Smooth muscle cell (in vitro differentiated cells): ENCODE measurements around the gene ABI1. TPM values are rescaled to one million over a fixed set of nuclear protein-coding genes. Genes with fewer than 3 reads are reported as not detected.

Experiments
- DNase-seq: peaks from one replicate; lab custom pipeline; 2025; ENCODE audit not compliant: unreplicated experiment; lab: John Stamatoyannopoulos, UW
- H2AFZ ChIP-seq: fragments of 200-600 bp; sonication (generic); 2 replicates; pipeline ENCODE4 v1.6.0; 2016; ENCODE audit warnings: antibody characterized with exemption, low read depth, mild to moderate bottlenecking
- H3F3A ChIP-seq: fragments of 200-600 bp; sonication (generic); 2 replicates; pipeline ENCODE4 v1.6.0; 2017; ENCODE audit warnings: antibody characterized with exemption, low read depth
- H3K27ac ChIP-seq: fragments of 200-600 bp; sonication (generic); 2 replicates; pipeline ENCODE4 v1.5.1; 2016; ENCODE audit warnings: low read depth, mild to moderate bottlenecking
- H3K27me3 ChIP-seq: fragments of 200-600 bp; sonication (generic); 2 replicates; pipeline ENCODE4 v1.6.1; 2016; ENCODE audit warnings: low read depth, mild to moderate bottlenecking
- H3K36me3 ChIP-seq: fragments of 200-600 bp; sonication (generic); 2 replicates; pipeline ENCODE4 v1.5.1; 2016; ENCODE audit warnings: low read depth
- H3K4me1 ChIP-seq: fragments of 200-600 bp; sonication (generic); 2 replicates; pipeline ENCODE4 v1.5.1; 2016; ENCODE audit warnings: low read depth
- H3K4me2 ChIP-seq: fragments of 200-600 bp; sonication (generic); 2 replicates; pipeline ENCODE4 v1.6.0; 2016; ENCODE audit warnings: mild to moderate bottlenecking
- H3K4me3 ChIP-seq: fragments of 200-600 bp; sonication (generic); 2 replicates; pipeline ENCODE4 v1.5.1; 2016; ENCODE audit warnings: mild to moderate bottlenecking
- H3K79me2 ChIP-seq: fragments of 200-600 bp; sonication (generic); 2 replicates; pipeline ENCODE4 v1.6.0; 2016; ENCODE audit warnings: low read depth, mild to moderate bottlenecking
- H3K9ac ChIP-seq: fragments of 200-600 bp; sonication (generic); 2 replicates; pipeline ENCODE4 v1.6.0; 2016; ENCODE audit warnings: low read depth
- H3K9me3 ChIP-seq: fragments of 200-600 bp; sonication (generic); replicated peaks from 2 replicates; pipeline ENCODE4 v1.5.1; 2016; ENCODE audit warnings: low read depth
- H4K20me1 ChIP-seq: fragments of 200-600 bp; sonication (generic); 2 replicates; pipeline ENCODE4 v1.6.0; 2016; ENCODE audit warnings: low read depth
- CTCF ChIP-seq: fragments of 200-600 bp; sonication (generic); IDR thresholded peaks from 2 replicates; pipeline ENCODE4 v1.5.1; 2017; ENCODE audit warnings: borderline replicate concordance, mild to moderate bottlenecking, antibody characterized with exemption; ENCODE audit not compliant: insufficient read depth, poor library complexity, severe bottlenecking
- WGBS: methylation state at CpG from one replicate; pipeline ENCODE4 v1.1.7; 2016; ENCODE audit warnings: low lambda C conversion rate; 5-methylcytosine and 5-hydroxymethylcytosine counted together
- polyA plus RNA-seq: library from polyadenylated mRNA; unstranded; fragments of >200 nt; fragmentation: Nextera tagmentation; extraction: Ambion mirVana; gene quantifications from 2 replicates; pipeline ENCODE4 v1.2.1, GENCODE V29; 2016
- total RNA-seq: library from RNA; depleted of rRNA; stranded (reverse); fragments of >200 nt; gene quantifications from 2 replicates; pipeline ENCODE4 v1.2.3, GENCODE V29; 2014

Gene ABI1
- total and polyA plus RNA-seq, 2 experiments from 2014 or later: 40.3 to 51.4 TPM

- no peaks in the 10 kb centered on the region for H3K79me2 ChIP-seq
- WGBS: 83% methylated on average over 5 of the region's 5 CpGs
Observed at GRCh38 chr10:26879744-26880143, 19.0 kb upstream of the ABI1 start.

GRCh38 chr10:26870766-26871165 is 10.0 kb upstream of the ABI1 start:
- Histone ChIP-seq H3K4me1 (no peaks in the 10 kb centered on the region), H3K4me2 (no peak overlapping the region), H3K27me3 (peaks cover 3% of the 10 kb centered on the region), H3K79me2 (no peaks in the 10 kb centered on the region), H2AFZ (no peak overlapping the region), H3K9me3 (no peaks in the 10 kb centered on the region), H4K20me1 (no peaks in the 10 kb centered on the region), H3K36me3 (no peaks in the 10 kb centered on the region), H3F3A (no peaks in the 10 kb centered on the region), H3K4me3 (no peak overlapping the region), H3K27ac (no peak overlapping the region), H3K9ac (no peak overlapping the region)
- TF ChIP-seq CTCF: no peak
- 95% methylated on average over 1 of the region's 1 CpG for WGBS
- no peak for DNase-seq

More at GRCh38 chr10:26879744-26880143, 19.0 kb upstream of the ABI1 start:
- H4K20me1 ChIP-seq: no peaks in the 10 kb centered on the region
- H3K4me1 ChIP-seq: no peaks in the 10 kb centered on the region
- no peak overlapping the region for H3K27ac ChIP-seq
- no peaks in the 10 kb centered on the region for H3K9me3 ChIP-seq
- no peak overlapping the region for H3K9ac ChIP-seq
- peaks cover 2% of the 10 kb centered on the region for H3K27me3 ChIP-seq
- TF ChIP-seq CTCF: no peak
- no peak for DNase-seq
- no peak overlapping the region for H2AFZ ChIP-seq
- no peak overlapping the region for H3K4me2 ChIP-seq
- no peaks in the 10 kb centered on the region for H3K36me3 ChIP-seq
- H3F3A ChIP-seq: no peaks in the 10 kb centered on the region
- no peak overlapping the region for H3K4me3 ChIP-seq

GRCh38 chr10:26869528-26869927 is 8.8 kb upstream of the ABI1 start:
- H3K4me3 ChIP-seq: no peak overlapping the region
- no peak overlapping the region for H3K9ac ChIP-seq
- no peak overlapping the region for H2AFZ ChIP-seq
- H3K4me2 ChIP-seq: no peak overlapping the region
- no peak overlapping the region for H3K27ac ChIP-seq
- H3K36me3 ChIP-seq: no peaks in the 10 kb centered on the region
- H3K9me3 ChIP-seq: no peaks in the 10 kb centered on the region
- DNase-seq: no peak
- H3K27me3 ChIP-seq: peaks cover 3% of the 10 kb centered on the region
- H4K20me1 ChIP-seq: no peaks in the 10 kb centered on the region
- H3K79me2 ChIP-seq: no peaks in the 10 kb centered on the region
- no peaks in the 10 kb centered on the region for H3F3A ChIP-seq
- whole genome bisulfite sequencing: 74% methylated on average over 8 of the region's 8 CpGs
- H3K4me1 ChIP-seq: no peaks in the 10 kb centered on the region
- TF ChIP-seq CTCF: no peak

- no peak overlapping the region for H3K9ac ChIP-seq
- no peak for DNase-seq
- H4K20me1 ChIP-seq: peaks cover 6% of the 10 kb centered on the region
- 64% methylated on average over 3 of the region's 3 CpGs for WGBS
- no peak overlapping the region for H2AFZ ChIP-seq
- peaks cover 3% of the 10 kb centered on the region for H3K27me3 ChIP-seq
- peaks cover 5% of the 10 kb centered on the region for H3K4me1 ChIP-seq
- TF ChIP-seq CTCF: no peak
- no peak overlapping the region for H3K4me3 ChIP-seq
- no peaks in the 10 kb centered on the region for H3K9me3 ChIP-seq
- H3F3A ChIP-seq: peaks cover 5% of the 10 kb centered on the region
- no peaks in the 10 kb centered on the region for H3K36me3 ChIP-seq
- peaks cover 14% of the 10 kb centered on the region for H3K79me2 ChIP-seq
- H3K4me2 ChIP-seq: no peak overlapping the region
- no peak overlapping the region for H3K27ac ChIP-seq
Observed at GRCh38 chr10:26863351-26864076, 2.8 kb upstream of the ABI1 start.
